HG03469 (cell line): ENCODE results near the gene SLC49A3.
"Not testable (repeated sequence)": the region's sequence is repeated elsewhere in the genome, so short reads cannot be mapped to it uniquely, and the experiment has no call there.

ENCODE experiments used
- ATAC-seq: cut with Tn5 transposase; IDR thresholded peaks from one replicate; pipeline ENCODE4 v1.9.1; 2021; ENCODE audit warnings: mild to moderate bottlenecking, moderate library complexity, moderate number of reproducible peaks; ENCODE audit not compliant: unreplicated experiment

Gene SLC49A3

GRCh38 chr4:722169-722725 is 33.3 kb upstream of the SLC49A3 start:
- no peak for ATAC-seq

GRCh38 chr4:721261-722168 is 32.6 kb upstream of the SLC49A3 start:
- no peak for ATAC-seq

DNA sequence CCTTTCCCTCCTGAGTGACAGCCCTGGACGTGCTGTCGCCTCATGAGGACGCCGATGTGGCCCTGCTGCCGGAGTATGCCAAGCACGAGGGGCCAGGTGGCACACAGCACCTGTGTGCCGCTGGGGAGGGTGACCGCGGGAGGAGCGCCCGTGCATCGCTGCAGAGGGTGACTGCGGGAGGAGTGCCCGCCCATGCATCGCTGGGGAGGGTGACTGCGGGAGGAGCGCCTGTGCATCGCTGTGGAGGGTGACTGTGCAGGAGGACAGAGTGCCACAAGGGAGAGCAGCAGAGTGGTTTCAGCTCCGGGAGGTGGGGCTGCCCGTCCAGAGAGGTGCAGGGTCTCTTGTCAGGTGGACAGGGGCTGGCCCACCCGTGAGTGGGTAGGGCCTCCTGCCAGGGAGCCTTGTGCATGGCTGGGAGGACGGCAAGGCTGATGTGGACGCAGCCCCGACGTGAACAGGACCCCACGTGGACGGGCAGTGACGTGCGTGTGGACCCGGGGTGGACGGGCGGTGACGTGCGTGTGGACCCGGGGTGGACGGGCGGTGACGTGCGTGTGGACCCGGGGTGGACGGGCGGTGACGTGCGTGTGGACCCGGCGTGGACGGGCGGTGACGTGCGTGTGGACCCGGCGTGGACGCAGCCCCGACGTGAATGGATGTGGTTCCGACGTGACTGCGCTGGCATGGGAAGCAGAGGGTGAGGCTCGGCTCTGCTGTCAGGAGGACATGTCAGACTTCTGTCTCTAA is 31.3 kb upstream of the SLC49A3 start:
- ATAC-seq: no peak

DNA sequence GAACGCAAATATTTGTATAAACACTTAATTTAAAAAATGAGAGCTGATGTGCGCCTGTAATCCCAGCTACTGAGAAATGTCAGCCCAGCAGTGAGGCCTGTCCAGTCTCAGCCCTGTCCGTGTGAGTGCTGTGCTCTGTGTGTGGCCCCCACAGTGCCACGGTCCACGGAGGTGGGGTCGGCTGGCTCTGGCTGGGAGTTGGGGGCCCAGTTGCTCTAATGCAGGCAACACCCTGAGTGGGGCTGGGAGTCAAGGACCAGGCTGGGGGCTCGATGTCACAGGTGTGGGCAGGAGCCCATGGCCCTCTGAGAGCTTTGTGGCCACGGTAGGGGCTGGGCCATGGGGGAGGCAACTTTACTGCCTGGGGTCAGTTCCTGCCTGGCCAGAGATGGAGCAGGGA is 29.5 kb upstream of the SLC49A3 start:
- no peak for ATAC-seq

DNA sequence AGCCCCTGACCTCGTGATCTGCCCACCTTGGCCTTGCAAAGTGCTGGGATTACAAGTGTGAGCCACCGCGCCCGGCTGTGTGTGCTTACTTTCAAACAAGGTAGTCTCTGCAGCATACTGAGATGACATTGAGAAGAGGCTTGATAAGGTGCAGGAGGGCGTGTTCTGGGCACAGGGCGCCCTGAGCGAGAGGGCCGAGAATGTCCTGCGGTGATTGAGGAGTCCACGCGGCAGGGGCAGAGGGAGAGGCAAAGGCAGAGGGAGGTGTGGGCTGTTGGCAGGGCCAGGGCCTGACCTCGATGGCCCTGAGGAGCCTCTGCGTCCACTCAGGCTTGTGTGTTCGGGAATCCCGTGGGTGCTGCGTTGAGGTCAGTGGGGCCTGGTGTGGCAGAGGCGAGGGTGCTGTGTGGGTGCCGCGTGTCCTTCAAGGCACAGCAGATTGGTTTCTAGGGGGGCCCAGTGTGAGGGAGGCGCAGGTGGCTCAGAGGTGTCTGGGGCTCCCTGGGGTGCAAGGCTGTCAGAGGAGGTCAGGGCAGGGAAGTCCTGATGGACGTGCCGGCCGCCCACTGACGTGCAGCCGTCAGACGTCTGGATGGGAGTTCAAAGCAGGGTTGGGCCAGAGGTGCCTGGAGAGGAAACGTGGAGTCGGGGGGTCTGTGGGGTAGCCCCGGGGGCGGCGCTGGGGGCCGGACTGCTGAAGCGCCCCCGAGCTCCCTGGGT is 28.8 kb upstream of the SLC49A3 start:
- ATAC-seq: no peak

DNA sequence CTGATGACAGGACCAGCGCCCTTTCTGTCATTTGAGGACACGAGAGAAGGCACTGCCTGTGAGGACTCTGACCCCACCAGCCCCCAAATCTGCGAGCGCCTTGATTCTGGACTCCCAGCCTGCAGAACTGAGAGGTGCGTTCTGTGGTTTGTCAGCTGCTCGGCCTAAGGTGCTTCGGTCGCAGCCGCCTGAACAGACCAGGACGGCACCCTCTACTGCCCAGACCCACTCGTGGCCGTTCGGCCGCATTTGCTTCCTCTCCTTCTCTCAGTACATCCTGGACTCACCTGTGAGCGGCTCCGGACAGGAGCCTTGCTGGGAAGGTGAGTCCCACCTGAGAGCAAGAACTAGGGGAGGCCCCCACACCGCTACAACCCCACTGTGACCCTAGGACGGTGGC is 25.1 kb upstream of the SLC49A3 start:
- no peak for ATAC-seq

GRCh38 chr4:712916-713632 is 24.1 kb upstream of the SLC49A3 start:
- no peak for ATAC-seq

DNA sequence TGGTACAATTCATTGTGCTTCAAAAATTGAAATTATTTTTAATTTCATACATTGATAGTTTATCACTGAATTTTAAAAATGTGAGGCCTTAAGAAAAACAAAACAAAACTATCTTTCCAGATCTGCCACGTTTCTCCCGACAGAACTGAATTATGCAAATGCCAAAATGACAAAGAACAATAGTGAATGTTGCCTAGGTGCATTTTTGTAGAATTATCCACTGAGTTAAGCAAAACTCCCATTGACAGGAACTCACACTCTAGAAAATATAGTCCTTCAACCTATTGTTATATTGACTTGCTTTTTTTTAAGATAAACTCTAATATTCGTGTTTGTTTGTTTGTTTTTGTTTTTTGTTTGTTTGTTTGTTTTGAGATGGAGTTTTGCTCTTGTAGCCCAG is 23.1 kb upstream of the SLC49A3 start:
- no peak for ATAC-seq

GRCh38 chr4:710916-711315 is 22.0 kb upstream of the SLC49A3 start:
- no peak for ATAC-seq

GRCh38 chr4:710116-710515 is 21.2 kb upstream of the SLC49A3 start:
- ATAC-seq: no peak

GRCh38 chr4:709348-709747 is 20.4 kb upstream of the SLC49A3 start:
- ATAC-seq: no peak

DNA sequence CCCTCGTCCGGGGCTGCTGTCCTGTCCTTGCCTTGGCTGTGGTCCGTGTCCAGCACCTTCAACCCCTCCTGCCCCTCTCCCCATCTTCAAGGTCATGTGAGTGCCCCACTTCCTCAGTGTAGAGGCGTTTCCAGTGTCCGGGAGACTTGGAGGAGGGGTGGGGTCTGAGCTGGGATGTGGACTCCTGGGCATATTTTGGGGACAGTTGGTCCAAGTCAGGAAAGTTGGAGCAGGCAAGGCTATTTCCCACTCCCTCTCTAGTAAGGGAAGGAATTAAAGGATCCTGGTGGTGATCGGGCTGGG is 19.6 kb upstream of the SLC49A3 start:
- no peak for ATAC-seq

- no peak for ATAC-seq
Measured at GRCh38 chr4:707929-708630, 19.1 kb upstream of the SLC49A3 start.

GRCh38 chr4:706834-707598 is 18.1 kb upstream of the SLC49A3 start:
- no peak for ATAC-seq

DNA sequence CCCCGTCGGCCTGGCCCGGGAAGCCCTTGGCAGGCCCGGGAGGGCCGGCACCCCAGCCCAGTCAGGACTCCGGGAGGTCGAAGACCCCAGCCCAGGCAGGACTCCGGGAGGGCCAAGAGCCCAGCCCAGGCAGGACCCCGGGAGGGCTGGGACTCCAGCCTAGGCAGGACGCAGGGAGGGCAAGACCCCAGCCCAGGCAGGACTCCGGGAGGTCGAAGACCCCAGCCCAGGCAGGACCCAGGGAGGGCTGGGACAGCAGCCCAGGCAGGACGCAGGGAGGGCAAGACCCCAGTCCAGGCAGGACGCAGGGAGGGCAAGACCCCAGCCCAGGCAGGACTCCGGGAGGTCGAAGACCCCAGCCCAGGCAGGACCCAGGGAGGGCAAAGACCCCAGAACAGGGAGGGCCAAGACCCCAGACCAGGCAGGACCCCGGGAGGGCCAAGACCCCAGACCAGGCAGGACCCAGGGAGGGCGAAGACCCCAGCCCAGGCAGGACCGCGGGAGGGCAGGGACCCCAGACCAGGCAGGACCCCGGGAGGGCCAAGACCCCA is 17.2 kb upstream of the SLC49A3 start:
- ATAC-seq: not testable (repeated sequence)

- peak; percentile 69 for ATAC-seq
Measured at GRCh38 chr4:705278-706082, 16.5 kb upstream of the SLC49A3 start, which contains the start of gene PCGF3. TSS of gene PCGF3 (plus strand) at chr4:705832. CDS start at chr4:733681, 27,849 bp downstream.

- no peak for ATAC-seq
Measured at GRCh38 chr4:704971-705277, 16.0 kb upstream of the SLC49A3 start.

DNA sequence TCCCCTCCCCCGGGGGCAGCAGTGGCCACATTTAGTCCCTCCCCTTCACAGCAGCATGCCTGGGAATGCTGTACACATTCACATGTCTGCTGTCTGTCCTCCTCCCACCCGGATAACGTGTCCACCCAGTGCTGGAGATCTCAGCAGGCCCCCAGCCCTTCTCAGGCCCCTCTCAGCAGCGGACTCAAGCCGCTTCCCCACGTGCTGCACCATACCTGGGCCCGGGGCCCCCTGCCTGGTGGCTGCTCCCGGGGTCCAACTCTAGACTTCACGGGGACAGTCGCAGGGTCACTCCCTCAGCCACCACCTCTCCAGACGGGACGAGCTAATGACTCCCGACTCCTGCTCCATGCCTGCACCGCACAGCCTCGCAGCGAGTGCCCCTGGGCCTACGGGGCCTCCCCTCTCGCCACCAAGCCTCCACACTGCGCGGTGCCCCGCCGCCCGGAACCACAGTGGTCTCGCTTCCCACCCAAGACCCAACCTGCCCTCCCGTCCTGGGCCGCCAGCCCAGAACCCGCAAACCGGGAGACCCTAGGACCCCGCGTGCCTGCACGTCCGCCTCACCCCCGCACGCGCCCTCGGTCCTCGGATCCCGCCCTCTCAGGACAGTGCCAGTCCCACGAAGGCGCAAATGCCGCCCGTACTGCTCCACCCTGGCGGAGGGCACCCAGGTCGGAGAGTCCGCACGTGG is 15.4 kb upstream of the SLC49A3 start:
- ATAC-seq: no peak
